ENCODE results near the gene PCSK5.

The PCSK5 gene

DNA sequence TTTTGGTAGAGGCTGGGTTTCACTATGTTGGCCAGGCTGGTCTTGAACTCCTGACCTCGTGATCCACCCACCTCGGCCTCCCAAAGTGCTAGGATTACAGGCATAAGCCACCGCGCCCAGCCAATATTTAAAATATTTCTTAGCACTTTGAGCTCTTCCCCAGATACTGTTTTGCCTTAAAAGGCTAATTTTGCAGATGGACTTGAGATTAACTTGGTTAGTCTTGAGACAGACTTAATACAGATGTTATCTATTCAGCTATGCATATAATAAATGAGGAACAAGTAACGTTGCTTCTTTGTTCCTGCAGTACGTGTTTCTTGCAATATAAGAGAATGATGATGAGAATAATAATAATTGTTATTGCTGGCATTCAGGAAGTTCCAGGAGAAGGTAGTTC, 56.3 kb downstream of the PCSK5 start:
- no peak overlapping the region for H3K4me3 ChIP-seq (ENCODE audit: low read depth in 1 of 2, low read length in 2 of 2)
- ATAC-seq (ENCODE audit: insufficient read depth, low read depth) (no peak), DNase-seq (no peak)
- no peak overlapping the region for H2AFZ ChIP-seq (ENCODE audit: low read depth, low read length)
- peaks cover 5% of the 10 kb centered on the region; the same call in 1 of the 2 replicates for H3K36me3 ChIP-seq (ENCODE audit: insufficient read depth, low read length)
- H3K9me3 ChIP-seq (ENCODE audit: insufficient read depth, low read length, severe bottlenecking) = no peaks in the 10 kb centered on the region
- no peak for TF ChIP-seq EZH2 (IDR thresholded peaks at IDR 0.05; ENCODE audit: borderline replicate concordance, low read depth, low read length, severe bottlenecking)
- TF ChIP-seq CTCF (IDR thresholded peaks at IDR 0.05; ENCODE audit: borderline replicate concordance, extremely low read depth, low read length, poor library complexity, severe bottlenecking) = no peak
- no peak overlapping the region for H3K4me2 ChIP-seq (ENCODE audit: insufficient read depth, low read length)
- H4K20me1 ChIP-seq (ENCODE audit: insufficient read depth, low read length) = no peaks in the 10 kb centered on the region
- H3K27ac ChIP-seq (ENCODE audit: low read length) = no peak overlapping the region
- no peaks in the 10 kb centered on the region for H3K4me1 ChIP-seq (ENCODE audit: insufficient read depth, low read length)
- no peaks in the 10 kb centered on the region for H3K27me3 ChIP-seq (ENCODE audit: insufficient read depth, low read length, poor library complexity)
- no peak overlapping the region for H3K9ac ChIP-seq (ENCODE audit: low read depth, low read length)
- no peaks in the 10 kb centered on the region for H3K79me2 ChIP-seq (ENCODE audit: insufficient read depth, low read length)

DNA sequence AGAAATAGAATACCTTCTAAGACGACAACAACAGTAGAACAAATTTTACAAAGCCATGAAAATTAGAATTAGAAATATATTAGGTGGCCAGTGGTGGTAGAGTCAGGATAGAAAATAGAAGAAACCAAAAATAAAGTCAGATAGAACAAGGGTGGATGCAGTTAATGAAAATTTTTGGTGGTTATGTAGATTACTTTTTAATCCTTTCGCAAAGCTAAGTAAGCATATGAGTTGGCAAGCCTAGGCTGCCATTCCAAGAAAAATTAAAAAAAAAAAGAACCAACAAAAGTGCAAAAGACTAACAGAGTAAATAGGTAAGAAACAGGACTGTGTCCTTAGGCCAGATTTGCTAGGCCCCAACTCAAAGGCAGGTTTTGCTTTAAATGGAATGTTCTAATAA, 56.8 kb downstream of the PCSK5 start:
- H3K9ac ChIP-seq (ENCODE audit: low read depth, low read length) = no peak overlapping the region
- no peak overlapping the region for H2AFZ ChIP-seq (ENCODE audit: low read depth, low read length)
- no peaks in the 10 kb centered on the region for H3K79me2 ChIP-seq (ENCODE audit: insufficient read depth, low read length)
- no peak overlapping the region for H3K4me3 ChIP-seq (ENCODE audit: low read depth in 1 of 2, low read length in 2 of 2)
- DNase-seq = no peak
- no peak for TF ChIP-seq EZH2 (IDR thresholded peaks at IDR 0.05; ENCODE audit: borderline replicate concordance, low read depth, low read length, severe bottlenecking)
- no peak for TF ChIP-seq CTCF (IDR thresholded peaks at IDR 0.05; ENCODE audit: borderline replicate concordance, extremely low read depth, low read length, poor library complexity, severe bottlenecking)
- H3K27ac ChIP-seq (ENCODE audit: low read length) = no peak overlapping the region
- ATAC-seq (ENCODE audit: insufficient read depth, low read depth) = no peak
- no peak overlapping the region for H3K4me2 ChIP-seq (ENCODE audit: insufficient read depth, low read length)
- H3K4me1 ChIP-seq (ENCODE audit: insufficient read depth, low read length) = no peaks in the 10 kb centered on the region
- no peaks in the 10 kb centered on the region for H3K27me3 ChIP-seq (ENCODE audit: insufficient read depth, low read length, poor library complexity)
- H4K20me1 ChIP-seq (ENCODE audit: insufficient read depth, low read length) = no peaks in the 10 kb centered on the region
- peaks cover 5% of the 10 kb centered on the region; the same call in 1 of the 2 replicates for H3K36me3 ChIP-seq (ENCODE audit: insufficient read depth, low read length)
- H3K9me3 ChIP-seq (ENCODE audit: insufficient read depth, low read length, severe bottlenecking) = no peaks in the 10 kb centered on the region

- no peak overlapping the region for H3K9ac ChIP-seq (ENCODE audit: low read depth, low read length)
- no peak overlapping the region for H2AFZ ChIP-seq (ENCODE audit: low read depth, low read length)
- ATAC-seq (ENCODE audit: insufficient read depth, low read depth) (no peak), DNase-seq (no peak)
- no peak overlapping the region for H3K4me2 ChIP-seq (ENCODE audit: insufficient read depth, low read length)
- TF ChIP-seq EZH2 (IDR thresholded peaks at IDR 0.05; ENCODE audit: borderline replicate concordance, low read depth, low read length, severe bottlenecking) (no peak), CTCF (IDR thresholded peaks at IDR 0.05; ENCODE audit: borderline replicate concordance, extremely low read depth, low read length, poor library complexity, severe bottlenecking) (no peak)
- no peaks in the 10 kb centered on the region for H3K9me3 ChIP-seq (ENCODE audit: insufficient read depth, low read length, severe bottlenecking)
- no peaks in the 10 kb centered on the region for H3K4me1 ChIP-seq (ENCODE audit: insufficient read depth, low read length)
- H3K27me3 ChIP-seq (ENCODE audit: insufficient read depth, low read length, poor library complexity) = no peaks in the 10 kb centered on the region
- no peak overlapping the region for H3K27ac ChIP-seq (ENCODE audit: low read length)
- no peaks in the 10 kb centered on the region for H4K20me1 ChIP-seq (ENCODE audit: insufficient read depth, low read length)
- no peaks in the 10 kb centered on the region for H3K79me2 ChIP-seq (ENCODE audit: insufficient read depth, low read length)
- peaks cover 5% of the 10 kb centered on the region; the same call in 1 of the 2 replicates for H3K36me3 ChIP-seq (ENCODE audit: insufficient read depth, low read length)
- no peak overlapping the region for H3K4me3 ChIP-seq (ENCODE audit: low read depth in 1 of 2, low read length in 2 of 2)
Measured at GRCh38 chr9:75950998-75951397, 60.5 kb downstream of the PCSK5 start.

GRCh38 chr9:75953218-75953617, 62.7 kb downstream of the PCSK5 start:
- Histone ChIP-seq H4K20me1 (ENCODE audit: insufficient read depth, low read length) (no peaks in the 10 kb centered on the region), H3K4me3 (ENCODE audit: low read depth in 1 of 2, low read length in 2 of 2) (no peak overlapping the region), H3K27ac (ENCODE audit: low read length) (no peak overlapping the region), H3K9ac (ENCODE audit: low read depth, low read length) (no peak overlapping the region), H3K79me2 (ENCODE audit: insufficient read depth, low read length) (no peaks in the 10 kb centered on the region), H3K9me3 (ENCODE audit: insufficient read depth, low read length, severe bottlenecking) (no peaks in the 10 kb centered on the region), H2AFZ (ENCODE audit: low read depth, low read length) (no peak overlapping the region), H3K4me1 (ENCODE audit: insufficient read depth, low read length) (no peaks in the 10 kb centered on the region), H3K27me3 (ENCODE audit: insufficient read depth, low read length, poor library complexity) (no peaks in the 10 kb centered on the region), H3K36me3 (ENCODE audit: insufficient read depth, low read length) (peaks cover 5% of the 10 kb centered on the region; the same call in 1 of the 2 replicates), H3K4me2 (ENCODE audit: insufficient read depth, low read length) (no peak overlapping the region)
- TF ChIP-seq CTCF (IDR thresholded peaks at IDR 0.05; ENCODE audit: borderline replicate concordance, extremely low read depth, low read length, poor library complexity, severe bottlenecking) = no peak
- TF ChIP-seq EZH2 (IDR thresholded peaks at IDR 0.05; ENCODE audit: borderline replicate concordance, low read depth, low read length, severe bottlenecking) = no peak
- ATAC-seq (ENCODE audit: insufficient read depth, low read depth) (no peak), DNase-seq (no peak)

Data from DND-41 (cell line).